Measurements from ENCODE around the gene AUP1.
A peak's percentile ranks its signal among the peaks of the same experiment; 100 is the strongest.

AUP1 gene

DNA sequence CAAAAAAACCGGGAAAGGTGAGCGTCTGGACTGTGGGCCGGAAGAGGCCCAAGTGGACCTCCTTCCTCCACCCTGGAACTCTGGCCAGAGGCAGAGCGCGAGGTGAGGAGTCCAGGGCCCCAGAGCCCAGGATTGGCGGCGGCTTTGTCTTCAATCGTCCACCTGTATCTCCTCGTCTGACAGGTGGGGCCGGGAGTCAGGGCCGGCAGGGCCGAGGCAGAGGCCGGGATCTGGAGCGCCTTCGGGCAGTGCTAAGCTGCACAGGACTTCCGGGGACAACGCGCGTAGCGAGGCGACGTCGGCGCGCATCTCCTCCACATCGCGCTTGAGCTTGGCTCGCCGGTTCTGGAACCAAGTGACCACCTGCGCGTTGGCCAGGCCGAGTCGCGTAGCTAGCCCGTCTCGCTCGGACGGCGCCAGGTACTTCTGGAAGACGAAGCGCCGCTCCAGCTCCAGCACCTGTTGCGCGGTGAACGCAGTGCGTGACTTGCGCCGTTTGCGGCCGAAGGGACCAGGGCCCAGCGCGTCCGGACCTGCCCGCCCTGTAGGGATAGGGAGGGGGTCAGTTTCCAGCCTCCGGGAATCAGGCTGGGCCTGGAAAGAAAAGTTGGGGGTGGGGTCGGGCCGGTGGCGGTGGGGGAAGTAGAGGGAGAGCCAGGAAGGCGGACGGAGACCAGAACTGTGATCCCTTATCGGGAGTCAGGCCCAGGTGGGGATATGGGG, 31.6 kb downstream of the AUP1 start:
- peaks cover 16% of the 10 kb centered on the region for H3K36me3 ChIP-seq
- peaks cover 33 to 34% of the 10 kb centered on the region in 2 experiments for H3K4me1 ChIP-seq (ENCODE audit: control insufficient read depth in 1 of 2, insufficient read depth in 1 of 2, low read depth in 1 of 2, low read length in 1 of 2)
- H3K27ac ChIP-seq, result no peak overlapping the region
- TF ChIP-seq CTCF (IDR thresholded peaks at IDR 0.05), result no peak
- no peaks in the 10 kb centered on the region for H3K9me3 ChIP-seq
- H3K27me3 ChIP-seq, result peaks cover 71% of the 10 kb centered on the region
- peak overlapping the region; percentile 53 to 59 for H3K4me3 ChIP-seq (ENCODE audit: low read depth in 1 of 2, low read length in 1 of 2)

DNA sequence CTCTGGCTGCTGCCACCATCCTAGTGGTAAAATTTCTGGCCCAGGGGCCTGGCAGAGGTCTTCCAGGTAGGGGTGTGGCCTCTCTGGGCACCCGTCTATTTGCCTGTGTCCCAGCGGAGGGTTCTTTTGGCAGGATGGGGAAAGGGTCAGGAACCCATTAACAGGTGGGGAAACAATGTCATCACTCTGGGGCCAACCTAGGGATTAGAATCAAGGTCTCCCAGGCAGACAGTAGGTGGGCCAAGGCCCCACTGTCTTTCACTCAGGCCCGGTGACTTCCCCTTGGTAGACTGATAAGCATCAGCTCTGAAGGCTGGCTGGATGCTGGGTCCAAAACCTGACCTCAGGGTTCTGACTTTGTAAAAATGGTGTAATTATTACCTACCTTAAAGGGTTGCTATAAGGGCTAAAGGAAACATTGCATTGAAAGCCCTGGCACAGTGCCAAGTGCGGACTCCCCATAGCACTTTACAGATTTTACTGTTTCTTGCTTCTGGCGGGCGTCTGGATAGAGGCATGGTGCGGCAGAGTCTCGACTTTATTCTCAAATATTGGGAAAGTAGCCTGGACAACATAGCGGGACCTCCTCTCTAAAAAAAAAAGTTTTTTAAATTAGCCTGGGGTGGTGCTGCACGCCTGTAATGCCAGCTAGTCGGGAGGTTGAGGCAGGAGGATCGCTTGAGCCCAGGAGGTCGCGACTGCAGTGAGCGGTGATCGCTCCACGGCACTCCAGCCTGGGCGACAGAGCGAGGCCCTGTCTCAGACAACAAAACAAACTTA, 32.3 kb downstream of the AUP1 start:
- Histone ChIP-seq H3K9me3 (no peaks in the 10 kb centered on the region), H3K4me3 (ENCODE audit: low read depth in 1 of 2, low read length in 1 of 2) (peak overlapping the region; percentile 53 to 59), H3K36me3 (peaks cover 23% of the 10 kb centered on the region), H3K27me3 (peaks cover 64% of the 10 kb centered on the region), H3K27ac (no peak overlapping the region), H3K4me1 (ENCODE audit: control insufficient read depth in 1 of 2, insufficient read depth in 1 of 2, low read depth in 1 of 2, low read length in 1 of 2) (peaks cover 26 to 27% of the 10 kb centered on the region in 2 experiments)
- no peak for TF ChIP-seq CTCF (IDR thresholded peaks at IDR 0.05)

- no peak overlapping the region for H3K27ac ChIP-seq
- H3K4me1 ChIP-seq (ENCODE audit: control insufficient read depth in 1 of 2, insufficient read depth in 1 of 2, low read depth in 1 of 2, low read length in 1 of 2), result peaks cover 26% of the 10 kb centered on the region in 2 experiments
- no peak overlapping the region for H3K4me3 ChIP-seq (ENCODE audit: low read depth in 1 of 2, low read length in 1 of 2)
- no peaks in the 10 kb centered on the region for H3K9me3 ChIP-seq
- no peak for TF ChIP-seq CTCF (IDR thresholded peaks at IDR 0.05)
- peaks cover 41% of the 10 kb centered on the region for H3K36me3 ChIP-seq
- H3K27me3 ChIP-seq, result peaks cover 46% of the 10 kb centered on the region
Observed at GRCh38 chr2:74495440-74495839, 34.1 kb downstream of the AUP1 start.

- Histone ChIP-seq H3K4me3 (ENCODE audit: low read depth in 1 of 2, low read length in 1 of 2) (no peak overlapping the region), H3K27me3 (peaks cover 27% of the 10 kb centered on the region), H3K27ac (no peak overlapping the region), H3K9me3 (no peaks in the 10 kb centered on the region), H3K36me3 (peaks cover 58% of the 10 kb centered on the region), H3K4me1 (ENCODE audit: control insufficient read depth in 1 of 2, insufficient read depth in 1 of 2, low read depth in 1 of 2, low read length in 1 of 2) (peaks cover 11% of the 10 kb centered on the region in 2 experiments)
- no peak for TF ChIP-seq CTCF (IDR thresholded peaks at IDR 0.05)
Observed at GRCh38 chr2:74493546-74493945, 36.0 kb downstream of the AUP1 start.

DNA sequence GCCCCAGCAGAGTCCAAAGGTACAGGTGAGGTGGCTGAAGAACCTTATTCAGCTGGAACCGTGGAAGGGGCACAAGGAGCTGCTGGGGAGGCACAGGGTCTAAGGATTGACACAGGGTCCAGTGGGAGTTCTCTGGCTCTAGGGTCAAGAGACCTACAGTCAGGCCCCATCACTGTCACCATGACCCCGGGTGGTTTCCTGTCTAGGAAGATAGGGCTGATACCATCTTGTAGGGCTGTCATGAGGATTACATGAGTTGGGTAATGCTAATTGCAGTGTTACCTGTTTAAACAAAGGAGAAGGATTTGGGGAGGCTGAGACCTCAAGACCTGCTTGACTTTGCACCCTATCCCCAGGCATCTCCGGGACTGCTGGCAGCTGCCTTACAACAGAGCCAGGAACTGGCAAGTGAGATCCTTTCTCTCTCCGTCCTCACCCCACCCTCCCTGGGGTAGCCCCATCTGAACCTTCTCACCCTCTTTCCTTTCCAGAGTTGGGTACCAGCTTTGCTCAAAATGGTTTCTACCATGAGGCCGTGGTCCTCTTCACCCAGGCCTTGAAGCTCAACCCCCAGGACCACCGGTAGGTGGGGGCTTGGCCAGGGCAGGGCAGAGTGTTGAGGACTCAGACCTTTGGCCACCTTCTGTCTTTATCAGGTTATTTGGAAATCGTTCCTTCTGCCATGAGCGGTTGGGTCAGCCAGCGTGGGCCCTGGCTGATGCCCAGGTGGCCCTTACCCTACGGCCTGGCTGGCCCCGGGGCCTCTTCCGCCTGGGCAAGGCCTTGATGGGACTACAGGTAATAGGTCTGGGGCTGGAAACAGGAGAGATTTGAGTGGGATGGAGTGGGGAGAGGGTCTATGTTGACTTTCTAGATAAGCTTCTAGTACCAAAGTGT, 37.6 kb downstream of the AUP1 start:
- Histone ChIP-seq H3K9me3 (no peaks in the 10 kb centered on the region), H3K27ac (no peak overlapping the region), H3K36me3 (peaks cover 67% of the 10 kb centered on the region), H3K27me3 (peaks cover 11% of the 10 kb centered on the region), H3K4me3 (ENCODE audit: low read depth in 1 of 2, low read length in 1 of 2) (no peak overlapping the region), H3K4me1 (ENCODE audit: control insufficient read depth in 1 of 2, insufficient read depth in 1 of 2, low read depth in 1 of 2, low read length in 1 of 2) (no peaks in the 10 kb centered on the region)
- TF ChIP-seq CTCF (IDR thresholded peaks at IDR 0.05), result no peak
